Ovary (tissue), 3 donors: ENCODE data around the gene ZNF423.

Experiments used
- EP300 ChIP-seq: sonication (generic); formaldehyde crosslinking; IDR thresholded peaks from one replicate; pipeline ENCODE4 v1.6.1; 2017; ENCODE audit warnings: antibody characterized with exemption
- TF ChIP-seq, protein P1 (sequence below), 3 donors: fragments of 450-650 bp in 2 of 3; fragments of 200-600 bp in 1 of 3; IDR thresholded peaks; one replicate each; pipeline versions ENCODE4 v1.5.1 to v1.8.0; 2016 to 2022; ENCODE audit warnings: antibody characterized with exemption in 3 of 3, mild to moderate bottlenecking in 1 of 3
- donor health status: DM: no; HTN: no; CAD: no.

DNA sequence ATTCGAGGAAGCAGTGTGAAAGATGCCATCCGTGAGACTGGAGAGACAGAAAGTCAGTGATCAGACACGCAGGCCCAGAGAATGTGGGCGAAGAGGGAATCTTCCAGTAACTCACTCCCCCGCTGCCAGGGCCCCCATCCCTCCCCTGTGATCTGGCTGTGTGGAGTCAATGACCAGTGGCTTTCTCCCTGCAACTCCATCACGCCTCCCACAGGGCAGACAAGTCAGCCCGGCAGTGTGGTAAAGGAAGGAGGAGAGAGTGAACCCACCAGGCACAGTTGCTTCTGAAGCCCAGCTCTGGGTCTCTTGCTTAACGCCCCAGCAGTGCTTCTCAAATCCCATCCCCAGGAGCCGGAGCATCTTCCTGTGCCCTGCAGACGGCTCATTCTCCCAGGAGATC is 142.1 kb downstream of the ZNF423 start:
- TF ChIP-seq EP300, result no peak
- TF ChIP-seq, protein P1, sequence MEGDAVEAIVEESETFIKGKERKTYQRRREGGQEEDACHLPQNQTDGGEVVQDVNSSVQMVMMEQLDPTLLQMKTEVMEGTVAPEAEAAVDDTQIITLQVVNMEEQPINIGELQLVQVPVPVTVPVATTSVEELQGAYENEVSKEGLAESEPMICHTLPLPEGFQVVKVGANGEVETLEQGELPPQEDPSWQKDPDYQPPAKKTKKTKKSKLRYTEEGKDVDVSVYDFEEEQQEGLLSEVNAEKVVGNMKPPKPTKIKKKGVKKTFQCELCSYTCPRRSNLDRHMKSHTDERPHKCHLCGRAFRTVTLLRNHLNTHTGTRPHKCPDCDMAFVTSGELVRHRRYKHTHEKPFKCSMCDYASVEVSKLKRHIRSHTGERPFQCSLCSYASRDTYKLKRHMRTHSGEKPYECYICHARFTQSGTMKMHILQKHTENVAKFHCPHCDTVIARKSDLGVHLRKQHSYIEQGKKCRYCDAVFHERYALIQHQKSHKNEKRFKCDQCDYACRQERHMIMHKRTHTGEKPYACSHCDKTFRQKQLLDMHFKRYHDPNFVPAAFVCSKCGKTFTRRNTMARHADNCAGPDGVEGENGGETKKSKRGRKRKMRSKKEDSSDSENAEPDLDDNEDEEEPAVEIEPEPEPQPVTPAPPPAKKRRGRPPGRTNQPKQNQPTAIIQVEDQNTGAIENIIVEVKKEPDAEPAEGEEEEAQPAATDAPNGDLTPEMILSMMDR (IDR thresholded peaks at IDR 0.05), result no peak
